HL-60 (cell line): ENCODE results near the gene NT5DC3.

Source experiments
- DNase-seq, 2 experiments: peaks; one replicate each; pipeline ENCODE4 v3.0.0-alpha.2; 2010 to 2020; ENCODE audit warnings: low read depth in 1 of 2, low spot score in 1 of 2
- H3K27ac ChIP-seq: fragments of 250-450 bp; sonication (Bioruptor Pico); replicated peaks from 2 replicates; pipeline ENCODE4 v1.5.1; 2020; ENCODE audit warnings: mild to moderate bottlenecking, moderate library complexity
- H3K27me3 ChIP-seq: fragments of 250-450 bp; sonication (Bioruptor Pico); 2 replicates; pipeline ENCODE4 v1.5.1; 2021; ENCODE audit warnings: mild to moderate bottlenecking, moderate library complexity; ENCODE audit not compliant: insufficient read depth, poor library complexity, severe bottlenecking
- H3K4me3 ChIP-seq: replicated peaks from 2 replicates; pipeline ENCODE4 v1.5.1; 2011; ENCODE audit warnings: mild to moderate bottlenecking, control low read depth, low read length; ENCODE audit not compliant: insufficient read depth
- CTCF ChIP-seq: IDR thresholded peaks from one replicate; pipeline ENCODE4 v1.5.1; 2011; ENCODE audit warnings: low read length, control low read depth, inconsistent platforms; ENCODE audit not compliant: insufficient read depth
- GABPA ChIP-seq: IDR thresholded peaks from 2 replicates; pipeline ENCODE4 v1.6.1; 2012; ENCODE audit warnings: low read depth
- POLR2AphosphoS5 ChIP-seq: IDR thresholded peaks from 2 replicates; pipeline ENCODE4 v1.6.1; 2012; ENCODE audit warnings: low read depth
- REST ChIP-seq: IDR thresholded peaks from 2 replicates; pipeline ENCODE4 v1.6.1; 2012; ENCODE audit warnings: low read depth; ENCODE audit not compliant: insufficient replicate concordance
- SPI1 ChIP-seq: IDR thresholded peaks from 2 replicates; pipeline ENCODE4 v1.6.1; 2012; ENCODE audit warnings: low read depth, mild to moderate bottlenecking, borderline replicate concordance

NT5DC3 gene

GRCh38 chr12:103774977-103775560 is 66.0 kb downstream of the NT5DC3 start:
- DNase-seq = no peak
- TF ChIP-seq REST = no peak
- TF ChIP-seq POLR2AphosphoS5 = no peak
- no peak for TF ChIP-seq GABPA
- TF ChIP-seq CTCF = no peak
- no peak for TF ChIP-seq SPI1
- Histone ChIP-seq H3K27ac (no peak overlapping the region), H3K4me3 (no peak overlapping the region), H3K27me3 (no peaks in the 10 kb centered on the region)

- Histone ChIP-seq H3K27me3 (no peaks in the 10 kb centered on the region), H3K27ac (no peak overlapping the region), H3K4me3 (no peak overlapping the region)
- no peak for TF ChIP-seq POLR2AphosphoS5
- TF ChIP-seq SPI1 = no peak
- no peak for TF ChIP-seq GABPA
- TF ChIP-seq REST = no peak
- TF ChIP-seq CTCF = no peak
- DNase-seq = no peak
These were observed 67.7 kb downstream of the NT5DC3 start for GRCh38 chr12:103773109-103773910.

- TF ChIP-seq GABPA = no peak
- Histone ChIP-seq H3K27me3 (no peaks in the 10 kb centered on the region), H3K4me3 (no peak overlapping the region), H3K27ac (no peak overlapping the region)
- DNase-seq = no peak
These were observed 68.5 kb downstream of the NT5DC3 start for GRCh38 chr12:103772367-103773108.

- peak in 1 of 2 experiments; percentile 42 for DNase-seq
- TF ChIP-seq SPI1 (no peak), CTCF (peak; percentile 38)
- Histone ChIP-seq H3K27ac (no peak overlapping the region), H3K27me3 (no peaks in the 10 kb centered on the region), H3K4me3 (no peak overlapping the region)
These were observed 69.6 kb downstream of the NT5DC3 start for GRCh38 chr12:103771466-103771865.
